Cardiac ventricle fibroblast (primary cell): ENCODE measurements around the gene MED19. TPM values are rescaled to one million over a fixed set of nuclear protein-coding genes. Genes with fewer than 3 reads are reported as not detected.

Source experiments
- total RNA-seq: library from RNA; depleted of rRNA; stranded (reverse); fragments of >200 nt; gene quantifications from 2 replicates; pipeline ENCODE4 v1.2.3, GENCODE V29; 2015

MED19 gene, protein sequence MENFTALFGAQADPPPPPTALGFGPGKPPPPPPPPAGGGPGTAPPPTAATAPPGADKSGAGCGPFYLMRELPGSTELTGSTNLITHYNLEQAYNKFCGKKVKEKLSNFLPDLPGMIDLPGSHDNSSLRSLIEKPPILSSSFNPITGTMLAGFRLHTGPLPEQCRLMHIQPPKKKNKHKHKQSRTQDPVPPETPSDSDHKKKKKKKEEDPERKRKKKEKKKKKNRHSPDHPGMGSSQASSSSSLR
- 10.5 TPM in 2 replicates for total RNA-seq

GRCh38 chr11:57711414-57712255 is at the start of gene MED19:
MED19 (minus strand) TSS chr11:57712215; CDS start chr11:57712179, 36 bp downstream.

GRCh38 chr11:57751676-57752253 is 39.8 kb upstream of the MED19 start, which contains the start of gene BTBD18:
BTBD18 (minus strand) TSS chr11:57751819; CDS start chr11:57751188, 631 bp downstream.

GRCh38 chr11:57741132-57742086 is 29.4 kb upstream of the MED19 start, which contains the start of gene SELENOH:
SELENOH (plus strand) TSS chr11:57741491; CDS start chr11:57741596, 105 bp downstream.

DNA sequence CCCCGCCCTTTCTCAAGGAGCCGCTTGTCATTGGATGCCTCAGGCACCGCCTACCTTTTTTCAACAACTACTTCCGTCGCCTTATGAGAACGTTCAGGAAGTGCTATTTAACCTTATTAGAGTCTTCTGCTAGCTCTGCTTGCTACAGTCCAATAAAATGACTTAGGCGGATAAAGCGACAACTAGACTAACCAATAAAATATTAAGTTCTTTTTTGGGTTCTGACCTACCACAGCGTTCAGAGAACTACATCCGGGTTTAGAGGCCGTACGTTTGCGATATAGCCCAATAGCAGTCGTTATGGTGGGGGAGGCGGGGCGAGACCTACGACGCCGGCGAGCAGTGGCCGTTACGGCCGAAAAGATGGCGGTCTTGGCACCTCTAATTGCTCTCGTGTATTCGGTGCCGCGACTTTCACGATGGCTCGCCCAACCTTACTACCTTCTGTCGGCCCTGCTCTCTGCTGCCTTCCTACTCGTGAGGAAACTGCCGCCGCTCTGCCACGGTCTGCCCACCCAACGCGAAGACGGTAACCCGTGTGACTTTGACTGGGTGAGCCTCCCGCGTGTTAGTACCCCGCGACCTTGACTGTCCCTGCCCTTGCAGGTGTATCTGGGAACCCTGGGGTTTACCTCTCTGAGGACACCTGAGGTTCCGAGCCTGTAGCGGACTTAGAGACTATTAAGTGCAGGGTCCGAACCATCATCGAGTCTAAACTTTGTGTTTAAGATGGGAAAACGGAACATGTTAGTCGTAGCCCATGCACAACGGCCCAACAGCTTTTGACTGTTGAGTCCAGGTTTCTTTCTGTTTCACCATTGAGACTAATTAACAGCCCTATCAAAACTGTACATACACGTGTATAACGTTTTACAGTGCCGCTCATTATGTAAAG is 488 bp upstream of the MED19 start, which contains the start of gene TMX2:
Gene TMX2 (plus strand): TSS at position 338 of the 895 bp plus-strand sequence. CDS start 26 bp downstream, at position 364.

DNA sequence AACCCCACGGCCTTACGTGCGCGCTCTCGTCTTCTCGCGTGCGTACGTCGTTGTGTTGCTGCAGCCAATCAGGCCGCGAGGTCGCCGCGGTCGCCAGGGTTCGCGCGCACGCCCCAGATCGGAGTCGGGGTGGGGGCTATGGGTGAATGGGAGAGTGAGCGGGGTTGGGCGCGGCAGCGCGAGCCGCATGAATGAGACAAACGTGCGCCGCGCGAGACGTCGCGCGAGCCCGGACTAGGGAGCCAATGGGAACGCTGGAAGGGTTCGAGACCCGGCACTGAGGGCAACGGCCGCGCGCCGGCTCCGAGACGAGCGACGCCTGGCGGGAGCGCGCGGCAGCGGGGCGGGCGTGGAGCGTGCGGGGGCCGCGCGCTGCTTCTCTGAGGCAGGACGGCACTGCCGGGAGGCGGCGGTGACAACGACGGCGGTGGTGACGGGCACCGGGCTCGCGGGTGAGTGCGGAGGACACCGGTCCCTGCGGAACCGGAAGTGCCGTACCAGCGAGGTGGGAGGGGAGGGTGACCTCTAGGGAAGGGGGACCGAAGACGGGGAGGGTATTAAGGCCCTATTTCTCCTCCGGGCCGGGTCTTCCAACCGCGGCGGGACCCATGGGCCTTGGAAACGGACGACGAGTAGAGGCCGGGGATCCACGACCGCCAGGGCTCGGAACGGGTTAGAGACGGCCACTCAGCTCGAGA is 44.1 kb downstream of the MED19 start, which contains the start of gene ZDHHC5:
Gene ZDHHC5 (plus strand): TSS at position 379 of the 698 bp plus-strand sequence. CDS start 4,977 bp downstream, outside the sequence.

GRCh38 chr11:57657194-57658022 is 54.6 kb downstream of the MED19 start, which contains the start of gene CLP1:
CLP1 (plus strand) TSS chr11:57657762; CDS start chr11:57659477, 1,715 bp downstream.

Other genes with a start within 250 kb of the MED19 start
- 23.5 and 25.3 TPM in 2 replicates for gene SLC43A1, start 196.5 kb downstream of the MED19 start, total RNA-seq
- gene TIMM10, start 181.5 kb downstream of the MED19 start, total RNA-seq: 22.4 and 34.1 TPM in 2 replicates
- gene SMTNL1, start 174.6 kb downstream of the MED19 start, total RNA-seq: not detected in 2 replicates
- 74.5 and 81.5 TPM in 2 replicates for gene UBE2L6, start 144.5 kb downstream of the MED19 start, total RNA-seq
- 762 and 840 TPM in 2 replicates for gene SERPING1, start 114.5 kb downstream of the MED19 start, total RNA-seq
- 2.5 and 3.2 TPM in 2 replicates for gene YPEL4, start 62.3 kb downstream of the MED19 start, total RNA-seq
- 11.0 and 14.3 TPM in 2 replicates for gene CLP1, start 54.5 kb downstream of the MED19 start, total RNA-seq
- 35.6 and 36.6 TPM in 2 replicates for gene ZDHHC5, start 44.1 kb downstream of the MED19 start, total RNA-seq
- 38.9 and 56.1 TPM in 2 replicates for gene TMX2, start 378 bp upstream of the MED19 start, total RNA-seq
- gene SELENOH, start 29.3 kb upstream of the MED19 start, total RNA-seq: 99.1 and 104 TPM in 2 replicates
- gene BTBD18, start 39.6 kb upstream of the MED19 start, total RNA-seq: not detected in 2 replicates
- 59.2 and 68.4 TPM in 2 replicates for gene CTNND1, start 49.6 kb upstream of the MED19 start, total RNA-seq